Testis (tissue), 3 donors: ENCODE measurements around the gene LRIT2. TPM values are rescaled to one million over a fixed set of nuclear protein-coding genes. Genes with fewer than 3 reads are reported as not detected.

Experiments used
- DNase-seq: peaks from one replicate; pipeline ENCODE4 v3.0.0-alpha.2; 2019
- H3K27ac ChIP-seq, 2 donors: fragments of 200-600 bp; sonication (generic); one replicate each; pipeline ENCODE4 v1.5.1; 2019
- H3K27me3 ChIP-seq: fragments of 200-600 bp; sonication (generic); one replicate; pipeline ENCODE4 v1.5.1; 2019
- H3K36me3 ChIP-seq: fragments of 200-600 bp; sonication (generic); one replicate; pipeline ENCODE4 v1.5.1; 2017; ENCODE audit warnings: low read depth; ENCODE audit errors: missing control alignments
- H3K4me1 ChIP-seq: fragments of 200-600 bp; sonication (generic); one replicate; pipeline ENCODE4 v1.5.1; 2019
- H3K4me3 ChIP-seq, 2 donors: fragments of 200-600 bp; sonication (generic); one replicate each; pipeline ENCODE4 v1.5.1; 2017 to 2019
- H3K9me3 ChIP-seq: fragments of 200-600 bp; sonication (generic); one replicate; pipeline ENCODE4 v1.5.1; 2017
- POLR2A ChIP-seq: fragments of 450-650 bp; IDR thresholded peaks from one replicate; pipeline ENCODE4 v1.6.1; 2017; ENCODE audit warnings: antibody characterized with exemption, mild to moderate bottlenecking, moderate library complexity
- WGBS, 2 donors: methylation state at CpG; one replicate each; pipeline ENCODE4 v1.1.5; 2018; 5-methylcytosine and 5-hydroxymethylcytosine counted together
- intact Hi-C: fragments of 100-400 bp; cut with DNase I; formaldehyde crosslinking; loops from one replicate; pipeline ENCODE4 v1.15.1; 2023; ENCODE audit warnings: low total_unique reads
- polyA plus RNA-seq: library from polyadenylated mRNA; stranded (reverse); fragments of 350-450 nt; fragmentation: Illumina TruSeq; extraction: RNeasy Lipid Tissue Mini Kit (QIAGEN cat#74804); gene quantifications from one replicate; pipeline ENCODE4 v1.2.3, GENCODE V29; 2014; ENCODE audit warnings: low read depth, low replicate concordance; ENCODE audit not compliant: insufficient read depth
- total RNA-seq, 2 donors: library from RNA; depleted of rRNA; stranded (reverse); fragments of >200 nt; gene quantifications; one replicate each; pipeline ENCODE4 v1.2.3, GENCODE V29; 2016
- TF ChIP-seq, protein P1 (sequence below), 3 experiments: fragments of 450-650 bp in 2 of 3; fragments of 200-600 bp in 1 of 3; sonication (generic) in 1 of 3; IDR thresholded peaks; one replicate each; pipeline ENCODE4 v1.5.1; 2016 to 2019; ENCODE audit warnings: antibody characterized with exemption in 3 of 3, mild to moderate bottlenecking in 2 of 3, moderate library complexity in 1 of 3

Gene LRIT2
- total and polyA plus RNA-seq, 3 donors from 2014 or later = 0.12 to 0.20 TPM; not detected in 1

DNA sequence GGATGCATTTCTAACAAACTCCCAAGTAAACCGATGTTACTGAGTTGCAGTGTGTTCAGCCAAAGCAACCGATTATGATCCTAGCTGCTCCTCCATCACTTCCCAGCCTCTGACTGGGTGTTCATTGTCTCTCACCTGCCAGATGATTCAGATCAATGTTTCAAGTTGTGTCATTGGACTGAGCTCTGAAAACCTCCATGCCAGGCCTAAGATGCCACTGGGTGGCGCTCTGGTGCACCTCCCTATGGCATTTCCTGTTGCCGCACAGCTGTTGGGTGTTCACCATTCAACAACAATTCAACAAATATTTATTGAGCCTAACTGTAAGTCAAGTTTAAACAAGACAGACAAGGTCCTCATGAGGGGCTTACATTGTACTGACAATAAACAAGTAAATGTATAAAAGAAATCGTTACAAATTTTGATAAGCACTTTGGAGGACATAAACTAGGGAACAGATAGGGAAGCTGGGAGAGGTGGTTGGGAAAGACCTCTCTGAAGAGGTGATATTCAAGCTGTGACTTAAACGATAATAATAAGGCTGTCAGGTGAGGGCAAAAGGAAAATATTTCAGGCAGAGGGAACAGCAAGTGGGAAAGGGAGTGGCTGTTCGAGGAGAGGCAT lies 42.3 kb upstream of the LRIT2 start:
- no peaks in the 10 kb centered on the region for H3K4me1 ChIP-seq
- H3K36me3 ChIP-seq = no peaks in the 10 kb centered on the region
- H3K4me3 ChIP-seq = no peak overlapping the region
- no peaks in the 10 kb centered on the region for H3K27me3 ChIP-seq
- intact Hi-C loops = loop anchor here (5.0 kb wide), 2 partner anchors 35 to 270 kb away; no protein-coding TSS in a partner anchor
- no peak overlapping the region for H3K27ac ChIP-seq
- TF ChIP-seq, protein P1, sequence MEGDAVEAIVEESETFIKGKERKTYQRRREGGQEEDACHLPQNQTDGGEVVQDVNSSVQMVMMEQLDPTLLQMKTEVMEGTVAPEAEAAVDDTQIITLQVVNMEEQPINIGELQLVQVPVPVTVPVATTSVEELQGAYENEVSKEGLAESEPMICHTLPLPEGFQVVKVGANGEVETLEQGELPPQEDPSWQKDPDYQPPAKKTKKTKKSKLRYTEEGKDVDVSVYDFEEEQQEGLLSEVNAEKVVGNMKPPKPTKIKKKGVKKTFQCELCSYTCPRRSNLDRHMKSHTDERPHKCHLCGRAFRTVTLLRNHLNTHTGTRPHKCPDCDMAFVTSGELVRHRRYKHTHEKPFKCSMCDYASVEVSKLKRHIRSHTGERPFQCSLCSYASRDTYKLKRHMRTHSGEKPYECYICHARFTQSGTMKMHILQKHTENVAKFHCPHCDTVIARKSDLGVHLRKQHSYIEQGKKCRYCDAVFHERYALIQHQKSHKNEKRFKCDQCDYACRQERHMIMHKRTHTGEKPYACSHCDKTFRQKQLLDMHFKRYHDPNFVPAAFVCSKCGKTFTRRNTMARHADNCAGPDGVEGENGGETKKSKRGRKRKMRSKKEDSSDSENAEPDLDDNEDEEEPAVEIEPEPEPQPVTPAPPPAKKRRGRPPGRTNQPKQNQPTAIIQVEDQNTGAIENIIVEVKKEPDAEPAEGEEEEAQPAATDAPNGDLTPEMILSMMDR (IDR thresholded peaks at IDR 0.05) = peak in 2 of 3 experiments; percentile 19 to 32
- TF ChIP-seq POLR2A = no peak
- 52 to 57% methylated on average over 7 of the region's 7 CpGs for WGBS, 2 donors
- DNase-seq = peak; percentile 60
- H3K9me3 ChIP-seq = no peaks in the 10 kb centered on the region

DNA sequence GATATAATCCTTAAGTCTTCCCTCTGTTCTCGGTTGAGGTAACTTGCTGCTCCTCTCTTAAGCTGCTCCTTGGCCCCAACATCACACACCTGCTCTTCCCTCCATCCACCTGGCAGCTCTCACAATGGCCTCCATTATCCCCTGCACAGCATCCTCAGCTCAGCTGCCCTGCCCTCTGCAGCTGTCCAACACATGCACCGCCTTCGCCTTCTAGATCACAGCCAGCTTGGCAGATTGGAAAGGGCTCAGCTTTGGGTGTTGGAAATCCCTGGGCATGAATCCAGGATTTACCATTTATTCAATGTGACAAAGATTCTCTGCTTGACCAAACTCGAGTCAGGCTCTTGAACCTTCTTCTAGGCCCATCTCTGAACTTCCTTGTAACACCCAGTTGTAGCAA lies 40.1 kb upstream of the LRIT2 start:
- no peaks in the 10 kb centered on the region for H3K4me1 ChIP-seq
- H3K9me3 ChIP-seq = no peaks in the 10 kb centered on the region
- 85 to 90% methylated on average over 4 of the region's 4 CpGs for WGBS, 2 donors
- H3K36me3 ChIP-seq = no peaks in the 10 kb centered on the region
- no peak overlapping the region for H3K27ac ChIP-seq
- no peaks in the 10 kb centered on the region for H3K27me3 ChIP-seq
- intact Hi-C loops = loop anchor here (5.0 kb wide), 2 partner anchors 33 to 272 kb away; no protein-coding TSS in a partner anchor
- no peak overlapping the region for H3K4me3 ChIP-seq
- no peak for TF ChIP-seq POLR2A
- TF ChIP-seq, protein P1 (IDR thresholded peaks at IDR 0.05) = no peak
- DNase-seq = no peak

DNA sequence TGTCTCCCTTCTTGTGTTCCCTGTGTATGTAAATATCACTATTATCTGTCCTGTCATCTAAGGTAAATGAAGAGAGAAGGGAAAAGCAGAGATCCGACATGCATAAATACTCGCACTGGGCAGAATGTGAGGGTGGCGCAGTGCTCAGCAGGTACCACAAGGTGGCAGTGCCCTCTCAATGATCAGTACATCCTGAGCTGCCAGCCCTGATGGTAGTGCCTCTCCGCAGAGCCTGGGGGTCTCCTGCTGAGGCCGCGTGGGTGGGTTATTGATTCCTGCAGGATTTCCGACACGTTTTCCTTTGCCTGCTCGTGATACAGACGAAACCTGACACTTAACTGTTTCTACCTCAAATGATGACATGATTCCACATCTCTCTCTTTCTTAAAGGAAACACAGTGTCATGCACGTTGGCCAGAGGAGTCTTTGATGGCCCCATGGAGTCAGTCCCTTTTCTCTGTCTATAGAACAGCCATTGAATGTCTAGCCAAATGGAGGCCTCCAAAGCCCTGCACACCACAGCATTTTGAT lies 39.3 kb upstream of the LRIT2 start:
- no peak for TF ChIP-seq POLR2A
- TF ChIP-seq, protein P1 (IDR thresholded peaks at IDR 0.05) = peak; percentile 72 to 90 (median 81)
- no peak overlapping the region for H3K4me3 ChIP-seq
- no peaks in the 10 kb centered on the region for H3K36me3 ChIP-seq
- 14 to 27% methylated on average over 11 of the region's 11 CpGs for WGBS, 2 donors
- no peaks in the 10 kb centered on the region for H3K9me3 ChIP-seq
- H3K4me1 ChIP-seq = no peaks in the 10 kb centered on the region
- DNase-seq = peak; percentile 85
- no peaks in the 10 kb centered on the region for H3K27me3 ChIP-seq
- intact Hi-C loops = loop anchor here (5.0 kb wide), 2 partner anchors 32 to 273 kb away; no protein-coding TSS in a partner anchor
- H3K27ac ChIP-seq = no peak overlapping the region

DNA sequence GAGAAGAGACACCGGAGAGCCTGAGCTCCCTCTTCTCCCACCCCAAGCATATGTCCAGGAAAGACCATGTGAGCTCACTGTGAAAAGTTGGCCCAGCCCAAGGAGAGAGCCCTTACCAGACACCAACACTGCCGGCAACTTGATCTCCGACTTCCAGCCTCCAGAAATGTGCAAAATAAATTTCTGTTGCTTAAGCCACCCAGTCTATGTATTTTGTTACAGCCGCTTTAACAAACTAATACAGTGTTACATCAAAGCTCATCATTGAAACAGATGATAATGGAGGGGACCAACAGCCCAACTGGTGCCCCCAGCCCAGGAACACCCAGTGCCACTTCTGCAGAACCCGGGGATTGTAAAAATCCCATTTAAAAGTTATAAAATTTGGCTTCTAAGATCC lies 38.4 kb upstream of the LRIT2 start:
- H3K36me3 ChIP-seq = no peaks in the 10 kb centered on the region
- no peaks in the 10 kb centered on the region for H3K9me3 ChIP-seq
- no peak overlapping the region for H3K27ac ChIP-seq
- intact Hi-C loops = no loop called here
- no peaks in the 10 kb centered on the region for H3K27me3 ChIP-seq
- no peak for TF ChIP-seq POLR2A
- TF ChIP-seq, protein P1 (IDR thresholded peaks at IDR 0.05) = no peak
- DNase-seq = no peak
- WGBS, 2 donors = 89% methylated on average over 4 to 5 of the region's 5 CpGs
- no peaks in the 10 kb centered on the region for H3K4me1 ChIP-seq
- H3K4me3 ChIP-seq = no peak overlapping the region
